Measurements from ENCODE around the gene SLC5A10.

DNA sequence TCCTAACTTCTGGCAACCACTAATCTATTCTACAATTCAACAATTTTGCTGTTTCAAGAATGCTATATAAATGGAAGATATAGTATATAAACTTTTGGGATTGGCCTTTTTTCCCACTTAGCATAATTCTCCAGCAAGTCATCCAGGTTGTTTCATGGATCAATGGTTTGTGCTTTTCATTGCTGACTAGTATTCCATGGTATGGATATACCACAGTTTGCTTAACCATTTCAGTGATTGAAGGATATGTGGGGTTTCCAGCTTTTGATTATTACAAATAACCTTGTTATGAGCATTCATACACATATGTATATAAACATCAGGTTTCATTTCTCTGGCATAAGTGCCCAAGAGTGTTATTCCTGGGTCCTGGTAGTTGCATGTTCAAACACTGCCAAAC lies 54.7 kb downstream of the SLC5A10 start:
- TF ChIP-seq POLR2AphosphoS5 (IDR thresholded peaks at IDR 0.05; ENCODE audit: low read depth, low read length), result no peak
- TF ChIP-seq, protein P1, sequence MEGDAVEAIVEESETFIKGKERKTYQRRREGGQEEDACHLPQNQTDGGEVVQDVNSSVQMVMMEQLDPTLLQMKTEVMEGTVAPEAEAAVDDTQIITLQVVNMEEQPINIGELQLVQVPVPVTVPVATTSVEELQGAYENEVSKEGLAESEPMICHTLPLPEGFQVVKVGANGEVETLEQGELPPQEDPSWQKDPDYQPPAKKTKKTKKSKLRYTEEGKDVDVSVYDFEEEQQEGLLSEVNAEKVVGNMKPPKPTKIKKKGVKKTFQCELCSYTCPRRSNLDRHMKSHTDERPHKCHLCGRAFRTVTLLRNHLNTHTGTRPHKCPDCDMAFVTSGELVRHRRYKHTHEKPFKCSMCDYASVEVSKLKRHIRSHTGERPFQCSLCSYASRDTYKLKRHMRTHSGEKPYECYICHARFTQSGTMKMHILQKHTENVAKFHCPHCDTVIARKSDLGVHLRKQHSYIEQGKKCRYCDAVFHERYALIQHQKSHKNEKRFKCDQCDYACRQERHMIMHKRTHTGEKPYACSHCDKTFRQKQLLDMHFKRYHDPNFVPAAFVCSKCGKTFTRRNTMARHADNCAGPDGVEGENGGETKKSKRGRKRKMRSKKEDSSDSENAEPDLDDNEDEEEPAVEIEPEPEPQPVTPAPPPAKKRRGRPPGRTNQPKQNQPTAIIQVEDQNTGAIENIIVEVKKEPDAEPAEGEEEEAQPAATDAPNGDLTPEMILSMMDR (IDR thresholded peaks at IDR 0.05), result no peak

Measured in Panc1 (cell line).